ENCODE data around the gene DHX32.
"Not testable (repeated sequence)": the region's sequence is repeated elsewhere in the genome, so short reads cannot be mapped to it uniquely, and the experiment has no call there.

DHX32 gene

DNA sequence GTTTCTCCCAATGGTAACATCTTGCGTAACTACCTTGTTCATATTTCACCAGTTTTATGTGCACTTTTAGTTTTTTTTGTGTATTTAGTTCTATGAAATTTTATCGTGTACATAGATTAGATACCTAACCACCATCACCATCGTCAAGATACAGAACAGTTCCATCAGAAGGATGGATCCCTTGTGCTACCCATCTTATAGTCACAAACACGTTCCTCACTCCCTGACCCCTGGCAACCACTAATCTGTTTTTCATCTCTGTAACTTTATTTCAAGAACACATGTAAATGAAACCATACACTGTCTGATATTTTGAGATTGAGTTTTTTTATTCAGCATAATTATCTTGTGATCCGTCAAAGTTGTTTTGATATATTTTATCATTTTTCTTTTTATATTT is 45.2 kb upstream of the DHX32 start:
- peaks cover 2% of the 10 kb centered on the region for H3K79me1 ChIP-seq (ENCODE audit: low read depth, low read length)
- no peak overlapping the region for H2BK12ac ChIP-seq (ENCODE audit: low read length)
- no peak overlapping the region for H2BK5ac ChIP-seq (ENCODE audit: low read length)
- H3K14ac ChIP-seq (ENCODE audit: low read length), result no peak overlapping the region
- no peak overlapping the region for H4K91ac ChIP-seq (ENCODE audit: low read depth, low read length, poor library complexity)
- H3K27ac ChIP-seq (replicated peaks; ENCODE audit: low read length), result no peak overlapping the region
- H2AK5ac ChIP-seq (ENCODE audit: low read depth, low read length), result no peak overlapping the region
- no CpG with 5 or more reads among the region's 5 CpGs for WGBS, 2 donors (ENCODE audit: extremely low coverage in 2 of 2, insufficient read length in 2 of 2, insufficient replicate concordance in 1 of 2)
- no peak overlapping the region for H3K18ac ChIP-seq (ENCODE audit: low read length)
- no peak overlapping the region for H3K4me3 ChIP-seq (ENCODE audit: low read length in 2 of 2)
- no peak for DNase-seq (ENCODE audit: low spot score)
- H3K9ac ChIP-seq (ENCODE audit: low read depth, low read length, poor library complexity), result no peak overlapping the region
- no peak overlapping the region for H3K23ac ChIP-seq (ENCODE audit: low read depth, low read length, poor library complexity)
- H2BK15ac ChIP-seq (ENCODE audit: low read length), result no peak overlapping the region
- H2AFZ ChIP-seq (ENCODE audit: low read length), result no peak overlapping the region
- no peak overlapping the region for H4K8ac ChIP-seq (ENCODE audit: low read depth, low read length)
- H3K4me2 ChIP-seq (ENCODE audit: insufficient read depth, low read length, poor library complexity, severe bottlenecking), result no peak overlapping the region
- no peaks in the 10 kb centered on the region for H3K36me3 ChIP-seq (replicated peaks in 1 of 2; ENCODE audit: control insufficient read depth in 2 of 2, insufficient read depth in 2 of 2, low read length in 2 of 2)
- no peaks in the 10 kb centered on the region for H3K9me3 ChIP-seq (replicated peaks in 1 of 2; ENCODE audit: control insufficient read depth in 2 of 2, insufficient read depth in 1 of 2, low read depth in 1 of 2, low read length in 2 of 2)
- no peak overlapping the region for H3K4ac ChIP-seq (ENCODE audit: low read length)
- H3K27me3 ChIP-seq (ENCODE audit: control insufficient read depth in 3 of 3, insufficient read depth in 3 of 3, low read depth in 1 of 3, low read length in 3 of 3), result no peaks in the 10 kb centered on the region
- no peak overlapping the region for H2BK120ac ChIP-seq (ENCODE audit: low read depth, low read length)
- no peaks in the 10 kb centered on the region for H3K4me1 ChIP-seq (ENCODE audit: control insufficient read depth in 2 of 2, insufficient read depth in 1 of 2, low read depth in 1 of 2, low read length in 2 of 2)

GRCh38 chr10:125925262-125925834 is 44.3 kb upstream of the DHX32 start:
- no peak overlapping the region for H2BK15ac ChIP-seq (ENCODE audit: low read length)
- H3K9ac ChIP-seq (ENCODE audit: low read depth, low read length, poor library complexity), result no peak overlapping the region
- H2BK12ac ChIP-seq (ENCODE audit: low read length), result no peak overlapping the region
- H2AFZ ChIP-seq (ENCODE audit: low read length), result no peak overlapping the region
- no peak overlapping the region for H3K23ac ChIP-seq (ENCODE audit: low read depth, low read length, poor library complexity)
- no peak overlapping the region for H4K8ac ChIP-seq (ENCODE audit: low read depth, low read length)
- no peak overlapping the region for H2AK5ac ChIP-seq (ENCODE audit: low read depth, low read length)
- peaks cover 2% of the 10 kb centered on the region for H3K79me1 ChIP-seq (ENCODE audit: low read depth, low read length)
- no peak overlapping the region for H3K4me3 ChIP-seq (ENCODE audit: low read length in 2 of 2)
- H3K18ac ChIP-seq (ENCODE audit: low read length), result no peak overlapping the region
- no peaks in the 10 kb centered on the region for H3K9me3 ChIP-seq (replicated peaks in 1 of 2; ENCODE audit: control insufficient read depth in 2 of 2, insufficient read depth in 1 of 2, low read depth in 1 of 2, low read length in 2 of 2)
- H3K4ac ChIP-seq (ENCODE audit: low read length), result no peak overlapping the region
- H3K36me3 ChIP-seq (replicated peaks in 1 of 2; ENCODE audit: control insufficient read depth in 2 of 2, insufficient read depth in 2 of 2, low read length in 2 of 2), result no peaks in the 10 kb centered on the region
- no peak overlapping the region for H2BK120ac ChIP-seq (ENCODE audit: low read depth, low read length)
- H3K14ac ChIP-seq (ENCODE audit: low read length), result no peak overlapping the region
- no peak overlapping the region for H3K4me2 ChIP-seq (ENCODE audit: insufficient read depth, low read length, poor library complexity, severe bottlenecking)
- no peaks in the 10 kb centered on the region for H3K27me3 ChIP-seq (ENCODE audit: control insufficient read depth in 3 of 3, insufficient read depth in 3 of 3, low read depth in 1 of 3, low read length in 3 of 3)
- no peak overlapping the region for H3K27ac ChIP-seq (replicated peaks; ENCODE audit: low read length)
- no CpG with 5 or more reads among the region's 5 CpGs for WGBS, 2 donors (ENCODE audit: extremely low coverage in 2 of 2, insufficient read length in 2 of 2, insufficient replicate concordance in 1 of 2)
- DNase-seq (ENCODE audit: low spot score), result no peak
- no peak overlapping the region for H4K91ac ChIP-seq (ENCODE audit: low read depth, low read length, poor library complexity)
- no peak overlapping the region for H2BK5ac ChIP-seq (ENCODE audit: low read length)
- no peaks in the 10 kb centered on the region for H3K4me1 ChIP-seq (ENCODE audit: control insufficient read depth in 2 of 2, insufficient read depth in 1 of 2, low read depth in 1 of 2, low read length in 2 of 2)

DNA sequence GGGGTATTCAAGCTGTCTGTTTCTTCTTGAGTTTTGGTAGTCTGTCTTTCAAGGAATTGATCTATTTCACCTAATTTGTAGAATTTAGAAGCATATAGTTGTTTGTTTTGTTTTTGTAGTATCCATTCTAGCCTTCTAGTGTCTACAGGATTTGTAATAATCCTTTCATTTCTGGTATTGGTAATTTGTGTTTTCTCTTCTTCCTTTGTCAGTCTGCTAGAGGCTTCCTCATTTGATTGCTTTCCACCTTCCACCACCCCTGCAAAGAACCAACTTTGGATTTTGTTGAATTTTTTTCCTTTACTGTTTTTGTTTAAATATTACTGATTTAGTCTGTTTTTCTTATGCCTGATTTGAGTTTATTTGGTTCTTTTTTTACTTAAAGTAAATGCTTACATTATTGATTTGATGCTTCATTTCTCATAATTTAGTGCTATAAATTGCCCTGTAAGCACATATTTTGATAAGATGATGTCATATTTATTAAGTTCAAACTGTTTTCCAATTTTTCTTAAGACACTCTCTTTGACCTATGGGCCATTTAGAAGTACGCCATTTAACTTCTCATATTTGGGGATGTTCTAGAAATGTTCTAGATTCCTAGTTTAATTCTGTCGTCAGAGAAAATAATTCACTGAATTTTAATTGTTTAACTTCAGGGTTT is 40.7 kb upstream of the DHX32 start:
- not testable (repeated sequence) for H3K36me3 ChIP-seq (replicated peaks in 1 of 2; ENCODE audit: control insufficient read depth in 2 of 2, insufficient read depth in 2 of 2, low read length in 2 of 2); H3K9ac ChIP-seq (ENCODE audit: low read depth, low read length, poor library complexity); DNase-seq (ENCODE audit: low spot score); H4K91ac ChIP-seq (ENCODE audit: low read depth, low read length, poor library complexity); H2BK15ac ChIP-seq (ENCODE audit: low read length); H2BK5ac ChIP-seq (ENCODE audit: low read length); H3K4ac ChIP-seq (ENCODE audit: low read length); H3K4me2 ChIP-seq (ENCODE audit: insufficient read depth, low read length, poor library complexity, severe bottlenecking); H2AFZ ChIP-seq (ENCODE audit: low read length); H2AK5ac ChIP-seq (ENCODE audit: low read depth, low read length); H3K27ac ChIP-seq (replicated peaks; ENCODE audit: low read length); H4K8ac ChIP-seq (ENCODE audit: low read depth, low read length); H2BK12ac ChIP-seq (ENCODE audit: low read length); H2BK120ac ChIP-seq (ENCODE audit: low read depth, low read length); H3K27me3 ChIP-seq (ENCODE audit: control insufficient read depth in 3 of 3, insufficient read depth in 3 of 3, low read depth in 1 of 3, low read length in 3 of 3); H3K4me3 ChIP-seq (ENCODE audit: low read length in 2 of 2); H3K79me1 ChIP-seq (ENCODE audit: low read depth, low read length); H3K18ac ChIP-seq (ENCODE audit: low read length); H3K23ac ChIP-seq (ENCODE audit: low read depth, low read length, poor library complexity); H3K14ac ChIP-seq (ENCODE audit: low read length); H3K4me1 ChIP-seq (ENCODE audit: control insufficient read depth in 2 of 2, insufficient read depth in 1 of 2, low read depth in 1 of 2, low read length in 2 of 2); H3K9me3 ChIP-seq (replicated peaks in 1 of 2; ENCODE audit: control insufficient read depth in 2 of 2, insufficient read depth in 1 of 2, low read depth in 1 of 2, low read length in 2 of 2)
- WGBS, 2 donors (ENCODE audit: extremely low coverage in 2 of 2, insufficient read length in 2 of 2, insufficient replicate concordance in 1 of 2), result no CpG with 5 or more reads among the region's 2 CpGs

DNA sequence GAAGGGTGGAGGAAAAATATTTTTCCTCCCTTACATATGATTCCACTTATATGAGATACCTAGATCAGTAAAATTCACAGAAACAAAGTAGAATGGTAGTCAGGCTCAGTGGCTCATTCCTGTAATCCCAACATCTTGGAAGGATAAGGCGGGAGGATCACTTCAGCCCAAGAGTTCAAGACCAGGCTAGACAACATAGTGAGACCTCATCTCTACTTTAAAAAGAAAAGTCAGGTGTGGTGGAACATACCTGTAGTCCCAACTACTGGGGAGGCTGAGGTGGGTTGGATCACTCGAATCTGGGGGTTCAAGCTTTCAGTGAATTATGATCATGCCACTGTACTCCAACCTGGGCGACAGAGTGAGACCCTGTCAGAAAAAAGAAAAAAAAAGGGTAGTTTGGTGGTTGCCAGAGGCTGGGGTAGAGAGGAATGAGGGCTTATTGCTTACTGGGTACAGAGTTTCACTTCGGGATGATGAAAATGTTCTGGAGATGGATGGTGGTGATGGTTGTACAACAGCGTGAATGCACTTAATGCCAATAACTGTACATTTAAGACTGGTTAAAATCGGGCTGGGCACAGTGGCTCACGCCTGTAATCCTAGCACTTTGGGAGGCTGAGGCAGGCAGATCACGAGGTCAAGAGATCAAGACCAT is 36.7 kb upstream of the DHX32 start:
- not testable (repeated sequence) for H2BK15ac ChIP-seq (ENCODE audit: low read length); H4K8ac ChIP-seq (ENCODE audit: low read depth, low read length); H3K27ac ChIP-seq (replicated peaks; ENCODE audit: low read length); H2BK12ac ChIP-seq (ENCODE audit: low read length); H3K4me1 ChIP-seq (ENCODE audit: control insufficient read depth in 2 of 2, insufficient read depth in 1 of 2, low read depth in 1 of 2, low read length in 2 of 2); H2AFZ ChIP-seq (ENCODE audit: low read length); H2BK120ac ChIP-seq (ENCODE audit: low read depth, low read length); H3K79me1 ChIP-seq (ENCODE audit: low read depth, low read length); DNase-seq (ENCODE audit: low spot score); H3K4me2 ChIP-seq (ENCODE audit: insufficient read depth, low read length, poor library complexity, severe bottlenecking); H3K9ac ChIP-seq (ENCODE audit: low read depth, low read length, poor library complexity); H3K4me3 ChIP-seq (ENCODE audit: low read length in 2 of 2); H3K36me3 ChIP-seq (replicated peaks in 1 of 2; ENCODE audit: control insufficient read depth in 2 of 2, insufficient read depth in 2 of 2, low read length in 2 of 2); H3K9me3 ChIP-seq (replicated peaks in 1 of 2; ENCODE audit: control insufficient read depth in 2 of 2, insufficient read depth in 1 of 2, low read depth in 1 of 2, low read length in 2 of 2); H3K4ac ChIP-seq (ENCODE audit: low read length); H3K18ac ChIP-seq (ENCODE audit: low read length); H2BK5ac ChIP-seq (ENCODE audit: low read length); H3K27me3 ChIP-seq (ENCODE audit: control insufficient read depth in 3 of 3, insufficient read depth in 3 of 3, low read depth in 1 of 3, low read length in 3 of 3); H3K14ac ChIP-seq (ENCODE audit: low read length); H4K91ac ChIP-seq (ENCODE audit: low read depth, low read length, poor library complexity); H2AK5ac ChIP-seq (ENCODE audit: low read depth, low read length); H3K23ac ChIP-seq (ENCODE audit: low read depth, low read length, poor library complexity)
- no CpG with 5 or more reads among the region's 8 CpGs for WGBS, 2 donors (ENCODE audit: extremely low coverage in 2 of 2, insufficient read length in 2 of 2, insufficient replicate concordance in 1 of 2)

Data from neuronal stem cell (in vitro differentiated cells).